Glutamatergic neuron (in vitro differentiated cells): ENCODE data around the gene PRAC1. TPM values are rescaled to one million over a fixed set of nuclear protein-coding genes. Genes with fewer than 3 reads are reported as not detected.

Experiments
- DNase-seq: peaks from one replicate; pipeline ENCODE4 v3.0.0; 2022
- H3K27ac Mint-ChIP-seq: one replicate; pipeline ENCODE4 v1.8.0; 2020; ENCODE audit warnings: mild to moderate bottlenecking, mixed read lengths, inconsistent platforms; ENCODE audit not compliant: unreplicated experiment
- H3K27me3 Mint-ChIP-seq: one replicate; pipeline ENCODE4 v1.8.0; 2020; ENCODE audit warnings: mild to moderate bottlenecking, moderate library complexity, mixed read lengths, inconsistent platforms; ENCODE audit not compliant: unreplicated experiment
- H3K36me3 Mint-ChIP-seq: one replicate; pipeline ENCODE4 v1.8.0; 2020; ENCODE audit warnings: mild to moderate bottlenecking, mixed read lengths, inconsistent platforms; ENCODE audit not compliant: unreplicated experiment
- H3K4me1 Mint-ChIP-seq: one replicate; pipeline ENCODE4 v1.8.0; 2020; ENCODE audit warnings: mild to moderate bottlenecking, low read depth, mixed read lengths, inconsistent platforms; ENCODE audit not compliant: unreplicated experiment
- H3K4me3 Mint-ChIP-seq: one replicate; pipeline ENCODE4 v1.8.0; 2020; ENCODE audit warnings: mild to moderate bottlenecking, mixed read lengths, inconsistent platforms; ENCODE audit not compliant: unreplicated experiment
- H3K9me3 Mint-ChIP-seq: one replicate; pipeline ENCODE4 v1.8.0; 2020; ENCODE audit warnings: mild to moderate bottlenecking, moderate library complexity, mixed read lengths, inconsistent platforms; ENCODE audit not compliant: unreplicated experiment
- total RNA-seq: library from RNA; stranded (reverse); fragmentation: NEBNext Ultra II Directional; extraction: Animal tissue kit (Norgen Biotek cat#: 25700); gene quantifications from one replicate; pipeline ENCODE4 v1.2.1, GENCODE V29; 2021; ENCODE audit not compliant: unreplicated experiment
- TF ChIP-seq, protein P1 (sequence below): fragments of 200-600 bp; sonication (generic); IDR thresholded peaks from one replicate; pipeline ENCODE4 v1.5.0; 2021; ENCODE audit not compliant: partially characterized antibody, unreplicated experiment

Gene PRAC1
- total RNA-seq, 1 donor from 2014 or later = not detected

DNA sequence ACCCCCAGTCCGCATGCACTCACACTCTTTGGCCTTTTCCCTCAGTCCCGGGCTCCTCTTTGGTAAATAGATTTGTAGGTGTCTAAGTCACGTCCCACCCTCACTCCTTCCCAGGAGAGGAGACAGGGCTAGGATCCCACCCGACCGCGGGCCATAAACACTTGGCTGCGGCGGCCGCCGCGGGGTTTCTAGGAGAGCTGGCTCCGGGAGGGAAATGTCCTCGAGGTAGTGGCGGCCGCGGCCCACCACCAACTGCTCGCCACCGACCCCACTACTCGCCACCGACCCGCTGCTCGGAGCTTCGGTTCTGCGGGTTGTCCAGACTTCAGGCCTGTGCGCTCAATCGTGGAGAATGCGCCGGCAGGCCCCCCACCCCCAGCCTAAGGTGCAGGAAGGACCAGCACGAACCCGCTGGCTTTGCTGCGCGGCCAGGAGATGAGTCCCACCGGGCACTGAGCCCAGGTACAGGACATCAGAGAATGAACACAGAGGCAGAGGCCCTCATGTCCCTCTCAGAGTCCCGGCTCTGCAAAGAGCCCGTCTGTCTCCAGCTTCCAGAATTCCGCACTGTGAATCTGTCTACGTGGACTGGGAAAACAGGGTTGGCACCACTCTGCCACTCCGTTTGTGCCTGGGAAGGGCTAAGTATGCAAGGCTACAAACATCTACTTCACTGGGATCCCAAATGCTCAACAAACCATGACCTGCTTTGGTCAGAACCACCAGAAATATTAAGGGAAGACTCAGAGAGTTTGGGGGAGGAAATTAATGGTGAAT, 3.2 kb upstream of the PRAC1 start:
- Mint-ChIP-seq H3K36me3 (peaks cover 3% of the 10 kb centered on the region), H3K4me1 (peaks cover 6% of the 10 kb centered on the region), H3K4me3 (no peak overlapping the region), H3K27ac (no peak overlapping the region), H3K27me3 (peaks cover 52% of the 10 kb centered on the region), H3K9me3 (peaks cover 1% of the 10 kb centered on the region)
- TF ChIP-seq, protein P1, sequence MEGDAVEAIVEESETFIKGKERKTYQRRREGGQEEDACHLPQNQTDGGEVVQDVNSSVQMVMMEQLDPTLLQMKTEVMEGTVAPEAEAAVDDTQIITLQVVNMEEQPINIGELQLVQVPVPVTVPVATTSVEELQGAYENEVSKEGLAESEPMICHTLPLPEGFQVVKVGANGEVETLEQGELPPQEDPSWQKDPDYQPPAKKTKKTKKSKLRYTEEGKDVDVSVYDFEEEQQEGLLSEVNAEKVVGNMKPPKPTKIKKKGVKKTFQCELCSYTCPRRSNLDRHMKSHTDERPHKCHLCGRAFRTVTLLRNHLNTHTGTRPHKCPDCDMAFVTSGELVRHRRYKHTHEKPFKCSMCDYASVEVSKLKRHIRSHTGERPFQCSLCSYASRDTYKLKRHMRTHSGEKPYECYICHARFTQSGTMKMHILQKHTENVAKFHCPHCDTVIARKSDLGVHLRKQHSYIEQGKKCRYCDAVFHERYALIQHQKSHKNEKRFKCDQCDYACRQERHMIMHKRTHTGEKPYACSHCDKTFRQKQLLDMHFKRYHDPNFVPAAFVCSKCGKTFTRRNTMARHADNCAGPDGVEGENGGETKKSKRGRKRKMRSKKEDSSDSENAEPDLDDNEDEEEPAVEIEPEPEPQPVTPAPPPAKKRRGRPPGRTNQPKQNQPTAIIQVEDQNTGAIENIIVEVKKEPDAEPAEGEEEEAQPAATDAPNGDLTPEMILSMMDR = no peak
- DNase-seq = no peak

DNA sequence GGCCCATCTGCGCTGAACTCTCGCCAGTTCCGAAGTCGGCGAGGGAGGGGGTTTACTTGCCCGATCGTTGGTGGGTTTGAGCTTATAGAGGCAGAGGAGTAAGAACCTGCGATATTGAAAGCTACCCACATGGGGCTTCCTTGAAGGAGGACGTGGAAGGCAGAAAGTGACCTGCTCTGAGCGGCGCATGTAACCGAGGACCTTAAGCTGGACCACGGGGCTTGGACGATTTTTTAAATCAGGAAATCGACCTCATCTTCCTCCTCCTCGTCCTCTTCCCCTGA, 2.6 kb upstream of the PRAC1 start:
- Mint-ChIP-seq H3K4me1 (peaks cover 6% of the 10 kb centered on the region), H3K9me3 (peaks cover 1% of the 10 kb centered on the region), H3K27me3 (peaks cover 54% of the 10 kb centered on the region), H3K4me3 (no peak overlapping the region), H3K36me3 (peaks cover 3% of the 10 kb centered on the region), H3K27ac (no peak overlapping the region)
- DNase-seq = no peak
- TF ChIP-seq, protein P1 = no peak

DNA sequence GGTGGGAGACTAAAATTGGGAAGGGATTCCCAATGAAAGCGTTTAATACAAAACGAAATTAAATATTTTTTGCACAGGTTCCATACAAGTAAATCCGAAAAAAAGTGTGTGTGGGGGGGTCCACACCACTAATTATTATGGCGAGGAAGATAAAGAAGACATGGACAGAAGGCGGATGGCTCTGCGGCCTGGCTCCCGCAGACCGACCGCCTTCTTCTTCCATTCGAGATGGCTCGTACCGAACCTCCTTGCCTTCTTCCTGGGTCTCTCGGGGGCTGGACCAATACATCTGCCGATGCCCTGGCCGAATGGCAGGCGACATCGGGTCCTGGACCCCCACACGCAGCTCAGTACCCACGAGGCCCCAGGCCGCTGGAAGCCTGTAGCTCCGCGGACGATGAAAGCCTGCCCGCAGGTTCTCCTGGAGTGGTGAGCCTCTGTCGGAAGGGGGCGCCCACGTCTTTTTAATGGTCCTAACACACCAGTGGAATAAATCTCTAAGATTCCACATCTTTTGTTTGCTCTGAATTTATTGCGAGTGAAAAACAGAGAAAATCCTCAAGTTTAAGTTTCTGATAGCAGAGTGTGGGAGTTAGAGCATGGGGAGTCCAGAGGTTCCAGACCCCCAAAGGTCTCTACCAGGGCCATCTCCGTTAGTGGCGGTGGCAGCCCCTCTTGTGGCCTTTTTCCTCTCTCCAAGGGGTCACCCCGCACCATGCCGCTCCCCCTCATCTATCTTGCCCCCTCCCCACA, 2.1 kb upstream of the PRAC1 start:
- no peak overlapping the region for H3K27ac Mint-ChIP-seq
- H3K9me3 Mint-ChIP-seq = peaks cover 1% of the 10 kb centered on the region
- peak overlapping the region; percentile 32 for H3K4me3 Mint-ChIP-seq
- peaks cover 3% of the 10 kb centered on the region for H3K36me3 Mint-ChIP-seq
- DNase-seq = peak; percentile 92
- peaks cover 52% of the 10 kb centered on the region for H3K27me3 Mint-ChIP-seq
- TF ChIP-seq, protein P1 = peak; percentile 72
- H3K4me1 Mint-ChIP-seq = peaks cover 5% of the 10 kb centered on the region

DNA sequence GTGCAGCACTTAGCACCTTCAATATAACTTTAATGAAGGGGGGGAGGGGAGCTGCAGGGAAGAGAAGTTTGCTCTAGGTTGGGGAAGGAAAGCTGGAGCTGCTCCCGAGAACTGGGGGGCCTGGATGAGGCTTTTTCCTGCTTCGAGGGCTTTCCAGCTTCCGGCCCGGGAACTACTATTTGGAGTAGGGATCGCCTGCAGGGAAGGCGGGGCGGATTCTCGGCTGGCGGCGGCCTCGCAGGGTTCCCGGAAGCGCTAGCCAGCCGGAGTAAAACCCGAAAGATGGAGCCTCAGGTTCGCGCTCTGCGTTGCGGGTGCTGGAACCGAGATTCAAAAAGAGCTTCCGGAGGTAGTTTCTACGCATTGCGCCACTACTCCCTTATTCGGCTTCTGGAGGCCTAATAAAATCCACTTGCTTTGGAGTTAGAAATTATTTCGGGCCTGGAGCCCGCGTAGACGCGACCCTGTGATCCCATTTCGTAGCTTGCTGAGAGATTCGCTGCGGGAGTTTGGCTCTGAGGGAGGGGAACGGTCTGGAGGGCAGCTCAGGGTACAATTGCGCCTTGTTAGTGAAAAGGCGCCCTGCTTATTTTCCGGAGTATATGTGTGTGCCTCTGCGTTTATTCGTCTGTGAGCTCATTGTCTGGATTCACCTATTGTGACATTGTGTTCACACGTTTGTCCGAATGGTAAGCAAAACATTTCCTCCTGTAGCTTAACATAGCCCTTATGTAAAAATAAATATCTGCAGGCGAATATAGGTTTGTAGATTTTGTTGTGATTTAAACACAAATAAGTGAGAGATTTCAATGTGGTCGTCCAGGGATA, 1.3 kb upstream of the PRAC1 start:
- H3K27me3 Mint-ChIP-seq = peaks cover 48% of the 10 kb centered on the region
- TF ChIP-seq, protein P1 = no peak
- no peak for DNase-seq
- no peak overlapping the region for H3K27ac Mint-ChIP-seq
- peaks cover 3% of the 10 kb centered on the region for H3K4me1 Mint-ChIP-seq
- H3K9me3 Mint-ChIP-seq = peaks cover 2% of the 10 kb centered on the region
- peaks cover 3% of the 10 kb centered on the region for H3K36me3 Mint-ChIP-seq
- peak overlapping the region; percentile 32 for H3K4me3 Mint-ChIP-seq
